Stimulated activated effector memory CD8-positive, alpha-beta T cell treated with anti-CD3 and anti-CD28 coated beads, Interleukin-12 subunit alpha, Interleukin-12 subunit beta, amount 100 ng/mL, for 72 hours (primary cell): ENCODE results near the gene UBXN11.
A peak's percentile ranks its signal among the peaks of the same experiment; 100 is the strongest.

Experiments
- ATAC-seq: fragments of 150-1000 bp; cut with Tn5 transposase; 2 replicates; pipeline ENCODE4 v1.10.0; 2021
- DNase-seq, 2 donors: peaks; one replicate each; pipeline ENCODE4 v3.0.0; 2021 to 2022; ENCODE audit warnings: low spot score in 2 of 2
- H3K27ac Mint-ChIP-seq: one replicate; pipeline ENCODE4 v1.8.0; 2022; ENCODE audit warnings: mild to moderate bottlenecking, mixed read lengths
- H3K36me3 Mint-ChIP-seq: one replicate; pipeline ENCODE4 v1.8.0; 2022; ENCODE audit warnings: mild to moderate bottlenecking, mixed read lengths
- H3K4me1 Mint-ChIP-seq: one replicate; pipeline ENCODE4 v1.8.0; 2022; ENCODE audit warnings: mixed read lengths
- H3K4me3 Mint-ChIP-seq: one replicate; pipeline ENCODE4 v1.8.0; 2022; ENCODE audit warnings: mild to moderate bottlenecking, mixed read lengths
- H3K9me3 Mint-ChIP-seq: one replicate; pipeline ENCODE4 v1.8.0; 2022; ENCODE audit warnings: mixed read lengths

Gene UBXN11

GRCh38 chr1:26239936-26240335 is 66.5 kb downstream of the UBXN11 start:
- H3K36me3 Mint-ChIP-seq, result peaks cover 48% of the 10 kb centered on the region
- no peak overlapping the region for H3K4me3 Mint-ChIP-seq
- H3K9me3 Mint-ChIP-seq, result no peaks in the 10 kb centered on the region
- peaks cover 26% of the 10 kb centered on the region for H3K4me1 Mint-ChIP-seq
- ATAC-seq (no peak), DNase-seq (no peak)
- no peak overlapping the region for H3K27ac Mint-ChIP-seq

- ATAC-seq, result no peak
- no peak for DNase-seq
- H3K9me3 Mint-ChIP-seq, result no peaks in the 10 kb centered on the region
- H3K4me1 Mint-ChIP-seq, result peaks cover 31% of the 10 kb centered on the region
- H3K36me3 Mint-ChIP-seq, result peaks cover 36% of the 10 kb centered on the region
- peak overlapping the region; percentile 5 for H3K27ac Mint-ChIP-seq
- no peak overlapping the region for H3K4me3 Mint-ChIP-seq
Observed at GRCh38 chr1:26237230-26237966, 69.0 kb downstream of the UBXN11 start.

DNA sequence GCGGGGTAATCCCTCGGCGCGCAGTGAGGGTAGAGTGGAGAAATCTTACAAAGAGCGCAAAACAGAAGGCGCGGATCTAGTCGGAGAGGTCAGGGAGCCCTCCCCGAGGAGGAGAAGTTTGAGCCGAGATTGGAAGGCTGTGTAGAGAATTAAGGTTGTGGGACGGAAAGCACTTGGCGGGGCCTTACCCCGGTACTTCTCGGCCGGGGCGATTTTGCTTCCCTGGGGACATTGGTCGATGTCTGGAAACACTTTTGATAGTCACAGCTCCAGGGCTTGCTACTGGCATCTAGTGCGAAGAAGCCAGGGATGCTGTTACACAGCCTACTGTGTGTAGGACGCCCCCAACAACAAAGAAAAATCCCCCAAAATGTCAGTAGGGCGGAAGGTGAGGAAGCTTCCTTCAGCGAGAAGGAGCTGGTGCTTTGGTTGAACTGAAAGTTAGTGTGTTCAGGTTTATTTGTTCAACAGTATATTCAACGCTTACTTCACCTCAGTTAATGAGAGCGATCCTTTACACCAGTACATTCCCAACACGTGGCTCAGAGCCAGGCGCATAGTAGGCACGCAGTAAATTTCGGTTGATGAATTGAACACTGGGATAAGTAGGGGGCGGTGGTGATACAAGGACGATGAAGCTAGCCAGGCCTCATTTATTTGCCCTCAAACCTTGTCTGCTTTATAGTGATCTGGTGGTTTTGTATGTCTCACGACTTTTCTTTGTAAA is 71.6 kb downstream of the UBXN11 start:
- peak in 1 of 2 donors; percentile 11 for DNase-seq
- ATAC-seq, result no peak
- peak overlapping the region; percentile 98 for H3K27ac Mint-ChIP-seq

DNA sequence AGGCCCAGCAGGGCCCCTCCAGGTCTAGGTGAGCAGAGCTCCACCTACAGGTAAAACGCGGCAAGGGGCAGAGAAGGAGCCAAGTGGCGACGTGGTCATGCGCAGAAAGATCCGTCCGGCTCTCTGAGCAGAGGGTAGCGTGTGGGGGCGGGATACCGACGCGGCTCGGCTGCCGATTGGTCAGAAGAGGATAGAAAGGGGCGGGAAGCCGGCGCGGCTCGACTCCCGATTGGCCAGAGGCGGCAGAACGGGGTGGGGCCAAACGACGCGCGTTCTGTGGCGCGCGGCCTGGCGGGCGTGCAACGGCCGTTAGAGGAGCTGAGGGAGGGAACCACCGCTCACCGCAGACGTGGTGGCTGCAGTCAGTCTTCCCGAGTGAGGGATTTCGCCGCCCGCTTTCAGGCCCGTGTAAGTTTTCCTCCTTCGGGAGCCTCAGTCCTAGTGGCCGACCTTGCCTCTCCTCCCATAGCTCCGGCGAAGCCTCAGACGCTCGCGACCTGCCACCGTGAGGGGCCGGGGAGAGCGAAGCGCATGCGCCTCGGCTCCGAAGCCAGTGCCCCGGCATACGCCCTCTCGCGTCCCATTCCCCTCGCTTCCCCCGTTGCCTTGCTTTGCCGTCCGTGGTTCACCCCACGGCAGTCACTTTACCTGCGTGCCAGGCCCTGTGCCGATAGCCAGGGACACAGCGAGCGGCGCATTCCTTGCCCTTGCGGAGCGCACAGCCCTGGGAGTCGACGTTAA is 72.4 kb downstream of the UBXN11 start, which contains the start of gene CEP85:
Gene CEP85 (plus strand): TSS at position 298 of the 741 bp plus-strand sequence. CDS start 5,584 bp downstream, outside the sequence.
- DNase-seq (peak; percentile 97 to 99), ATAC-seq (peak; percentile 96)
- Mint-ChIP-seq H3K27ac (peak within 1 kb of the TSS; percentile 98), H3K4me1 (peaks cover 31% of the 10 kb centered on the region), H3K36me3 (peaks cover 12% of the 10 kb centered on the region), H3K9me3 (no peaks in the 10 kb centered on the region), H3K4me3 (peak within 1 kb of the TSS; percentile 98)

More for the DNA sequence above, 71.6 kb downstream of the UBXN11 start:
- H3K9me3 Mint-ChIP-seq, result no peaks in the 10 kb centered on the region
- H3K4me1 Mint-ChIP-seq, result peaks cover 31% of the 10 kb centered on the region
- peak overlapping the region; percentile 98 for H3K4me3 Mint-ChIP-seq
- peaks cover 12% of the 10 kb centered on the region for H3K36me3 Mint-ChIP-seq
